Body of pancreas (tissue), 4 donors: Measurements from ENCODE around the gene NOP58.

ENCODE experiments used
- POLR2A ChIP-seq, 3 donors: fragments of 450-650 bp; IDR thresholded peaks; one replicate each; pipeline ENCODE4 v1.6.1; 2016; ENCODE audit warnings: antibody characterized with exemption in 3 of 3, mild to moderate bottlenecking in 2 of 3
- TF ChIP-seq, protein P1 (sequence below), 7 experiments: fragments of 450-650 bp in 4 of 7; fragments of 200-600 bp in 3 of 7; sonication (generic) in 3 of 7; IDR thresholded peaks; one replicate each; pipeline ENCODE4 v1.5.1; 2016 to 2019; ENCODE audit warnings: antibody characterized with exemption in 7 of 7

GRCh38 chr2:202337706-202338346, 72.3 kb downstream of the NOP58 start:
- TF ChIP-seq POLR2A (IDR thresholded peaks at IDR 0.05), result no peak
- TF ChIP-seq, protein P1, sequence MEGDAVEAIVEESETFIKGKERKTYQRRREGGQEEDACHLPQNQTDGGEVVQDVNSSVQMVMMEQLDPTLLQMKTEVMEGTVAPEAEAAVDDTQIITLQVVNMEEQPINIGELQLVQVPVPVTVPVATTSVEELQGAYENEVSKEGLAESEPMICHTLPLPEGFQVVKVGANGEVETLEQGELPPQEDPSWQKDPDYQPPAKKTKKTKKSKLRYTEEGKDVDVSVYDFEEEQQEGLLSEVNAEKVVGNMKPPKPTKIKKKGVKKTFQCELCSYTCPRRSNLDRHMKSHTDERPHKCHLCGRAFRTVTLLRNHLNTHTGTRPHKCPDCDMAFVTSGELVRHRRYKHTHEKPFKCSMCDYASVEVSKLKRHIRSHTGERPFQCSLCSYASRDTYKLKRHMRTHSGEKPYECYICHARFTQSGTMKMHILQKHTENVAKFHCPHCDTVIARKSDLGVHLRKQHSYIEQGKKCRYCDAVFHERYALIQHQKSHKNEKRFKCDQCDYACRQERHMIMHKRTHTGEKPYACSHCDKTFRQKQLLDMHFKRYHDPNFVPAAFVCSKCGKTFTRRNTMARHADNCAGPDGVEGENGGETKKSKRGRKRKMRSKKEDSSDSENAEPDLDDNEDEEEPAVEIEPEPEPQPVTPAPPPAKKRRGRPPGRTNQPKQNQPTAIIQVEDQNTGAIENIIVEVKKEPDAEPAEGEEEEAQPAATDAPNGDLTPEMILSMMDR (IDR thresholded peaks at IDR 0.05), result no peak
